Measurements from ENCODE around the gene ASB3. TPM values are rescaled to one million over a fixed set of nuclear protein-coding genes. Genes with fewer than 3 reads are reported as not detected.
"Not testable (repeated sequence)": the region's sequence is repeated elsewhere in the genome, so short reads cannot be mapped to it uniquely, and the experiment has no call there.

The ASB3 gene
- polyA plus RNA-seq, 10 donors: 8.8 to 17.3 (median 12.8) TPM

- DNase-seq: no peak
Measured at GRCh38 chr2:53793261-53793660, 6.5 kb upstream of the ASB3 start.

GRCh38 chr2:53787614-53788289, 999 bp upstream of the ASB3 start:
- peak in 2 of 3 donors; percentile 12 to 49 for DNase-seq

- DNase-seq: no peak
Measured at GRCh38 chr2:53786352-53786704, 425 bp downstream of the ASB3 start.

- DNase-seq: no peak
Measured at GRCh38 chr2:53785366-53785765, 1.4 kb downstream of the ASB3 start.

GRCh38 chr2:53784436-53784835, 2.3 kb downstream of the ASB3 start:
- DNase-seq: no peak

- no peak for DNase-seq
Measured at GRCh38 chr2:53782676-53783075, 4.1 kb downstream of the ASB3 start.

- no peak for DNase-seq
Measured at GRCh38 chr2:53780056-53780455, 6.7 kb downstream of the ASB3 start.

- DNase-seq: no peak
Measured at GRCh38 chr2:53778536-53779162, 8.1 kb downstream of the ASB3 start.

- DNase-seq: no peak
Measured at GRCh38 chr2:53777134-53777533, 9.6 kb downstream of the ASB3 start.

- no peak for DNase-seq
Measured at GRCh38 chr2:53770264-53770663, 16.5 kb downstream of the ASB3 start.

- DNase-seq: no peak
Measured at GRCh38 chr2:53769318-53769945, 17.3 kb downstream of the ASB3 start.

- no peak for DNase-seq
Measured at GRCh38 chr2:53768242-53768542, 18.6 kb downstream of the ASB3 start.

- DNase-seq: peak; percentile 72 to 94 (median 88)
Measured at GRCh38 chr2:53767405-53768241, 19.1 kb downstream of the ASB3 start, which contains the start of gene CHAC2. TSS of gene CHAC2 (plus strand) at chr2:53767804. CDS start at chr2:53767887, 83 bp downstream.

- no peak for DNase-seq
Measured at GRCh38 chr2:53765767-53766166, 21.0 kb downstream of the ASB3 start.

- not testable (repeated sequence) for DNase-seq
Measured at GRCh38 chr2:53757206-53757605, 29.5 kb downstream of the ASB3 start.

- DNase-seq: no peak
Measured at GRCh38 chr2:53756644-53757043, 30.1 kb downstream of the ASB3 start.

- no peak for DNase-seq
Measured at GRCh38 chr2:53755121-53755520, 31.6 kb downstream of the ASB3 start.

- no peak for DNase-seq
Measured at GRCh38 chr2:53753041-53753440, 33.7 kb downstream of the ASB3 start.

- no peak for DNase-seq
Measured at GRCh38 chr2:53752385-53752784, 34.4 kb downstream of the ASB3 start.

- no peak for DNase-seq
Measured at GRCh38 chr2:53751728-53752127, 35.0 kb downstream of the ASB3 start.

GRCh38 chr2:53750041-53750768, 36.5 kb downstream of the ASB3 start:
- DNase-seq: peak in 2 of 3 donors; percentile 21 to 59
